Measurements from ENCODE around the gene NT5C3A.

- TF ChIP-seq, protein P1, sequence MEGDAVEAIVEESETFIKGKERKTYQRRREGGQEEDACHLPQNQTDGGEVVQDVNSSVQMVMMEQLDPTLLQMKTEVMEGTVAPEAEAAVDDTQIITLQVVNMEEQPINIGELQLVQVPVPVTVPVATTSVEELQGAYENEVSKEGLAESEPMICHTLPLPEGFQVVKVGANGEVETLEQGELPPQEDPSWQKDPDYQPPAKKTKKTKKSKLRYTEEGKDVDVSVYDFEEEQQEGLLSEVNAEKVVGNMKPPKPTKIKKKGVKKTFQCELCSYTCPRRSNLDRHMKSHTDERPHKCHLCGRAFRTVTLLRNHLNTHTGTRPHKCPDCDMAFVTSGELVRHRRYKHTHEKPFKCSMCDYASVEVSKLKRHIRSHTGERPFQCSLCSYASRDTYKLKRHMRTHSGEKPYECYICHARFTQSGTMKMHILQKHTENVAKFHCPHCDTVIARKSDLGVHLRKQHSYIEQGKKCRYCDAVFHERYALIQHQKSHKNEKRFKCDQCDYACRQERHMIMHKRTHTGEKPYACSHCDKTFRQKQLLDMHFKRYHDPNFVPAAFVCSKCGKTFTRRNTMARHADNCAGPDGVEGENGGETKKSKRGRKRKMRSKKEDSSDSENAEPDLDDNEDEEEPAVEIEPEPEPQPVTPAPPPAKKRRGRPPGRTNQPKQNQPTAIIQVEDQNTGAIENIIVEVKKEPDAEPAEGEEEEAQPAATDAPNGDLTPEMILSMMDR (IDR thresholded peaks at IDR 0.05), result peak; percentile 25 to 78 (median 65)
- TF ChIP-seq POLR2A (IDR thresholded peaks at IDR 0.05), result no peak
Observed at GRCh38 chr7:33050535-33051318, 11.8 kb downstream of the NT5C3A start.

Measured in body of pancreas (tissue), 4 donors.